GM12873 (cell line): ENCODE measurements around the gene JOSD2.

Experiments used
- CTCF ChIP-seq: IDR thresholded peaks from 2 replicates; pipeline ENCODE4 v1.5.1; 2012; ENCODE audit warnings: low read depth, mild to moderate bottlenecking, moderate library complexity, low read length, control low read depth; ENCODE audit not compliant: insufficient read depth; ENCODE audit errors: missing control alignments

Gene JOSD2

GRCh38 chr19:50516456-50516855 is 5.5 kb upstream of the JOSD2 start:
- no peak for TF ChIP-seq CTCF

- TF ChIP-seq CTCF = no peak
These were observed 4.2 kb upstream of the JOSD2 start for GRCh38 chr19:50515168-50515561.

- TF ChIP-seq CTCF = no peak
These were observed 3.6 kb upstream of the JOSD2 start for GRCh38 chr19:50514346-50515167.

GRCh38 chr19:50513746-50514345 is 2.9 kb upstream of the JOSD2 start, which contains the start of gene ASPDH:
Gene ASPDH (minus strand): TSS chr19:50513913. CDS start chr19:50513823, 90 bp downstream.
- TF ChIP-seq CTCF = no peak

GRCh38 chr19:50512999-50513745 is 2.2 kb upstream of the JOSD2 start:
- no peak for TF ChIP-seq CTCF

- no peak for TF ChIP-seq CTCF
These were observed 1.4 kb upstream of the JOSD2 start for GRCh38 chr19:50512112-50512998.
